Measurements from ENCODE around the gene PCDH19.
"Not testable (repeated sequence)": the region's sequence is repeated elsewhere in the genome, so short reads cannot be mapped to it uniquely, and the experiment has no call there.

PCDH19 gene

GRCh38 chrX:100441321-100441720 is 31.2 kb upstream of the PCDH19 start:
- H4K91ac ChIP-seq (ENCODE audit: low read depth, low read length); H3K14ac ChIP-seq (ENCODE audit: low read length); H4K8ac ChIP-seq (ENCODE audit: low read depth, low read length); H3K79me1 ChIP-seq (ENCODE audit: low read length); H3K36me3 ChIP-seq (ENCODE audit: control insufficient read depth in 1 of 2, insufficient read depth in 2 of 2, low read length in 2 of 2); H3K79me2 ChIP-seq (ENCODE audit: control insufficient read depth, insufficient read depth, low read length, poor library complexity); H3K9ac ChIP-seq (ENCODE audit: low read length); H2BK120ac ChIP-seq (ENCODE audit: insufficient read depth, low read length, poor library complexity); H3K4ac ChIP-seq (ENCODE audit: low read depth, low read length); H3K27me3 ChIP-seq (ENCODE audit: insufficient read depth, low read length); H3K27ac ChIP-seq (ENCODE audit: low read depth, low read length); H3K4me2 ChIP-seq (ENCODE audit: low read length); H4K12ac ChIP-seq (ENCODE audit: low read depth, low read length); H3K18ac ChIP-seq (ENCODE audit: low read length); H3K4me3 ChIP-seq (ENCODE audit: low read depth, low read length); H2BK5ac ChIP-seq (ENCODE audit: low read depth, low read length, poor library complexity); H3K9me3 ChIP-seq (ENCODE audit: insufficient read depth, low read depth, low read length); H2BK12ac ChIP-seq (ENCODE audit: low read length); H2AK5ac ChIP-seq (ENCODE audit: low read length); H3K23ac ChIP-seq (ENCODE audit: low read length); H3K4me1 ChIP-seq (ENCODE audit: control insufficient read depth in 1 of 2, insufficient read depth in 2 of 2, low read length in 2 of 2); H2AFZ ChIP-seq (ENCODE audit: insufficient read depth, low read length, poor library complexity): not testable (repeated sequence)
- DNase-seq, result peak; percentile 34 to 58
- no CpG with 5 or more reads among the region's 7 CpGs for WGBS (ENCODE audit: extremely low coverage, insufficient coverage, insufficient read length)

- no peak overlapping the region for H3K4me2 ChIP-seq (ENCODE audit: low read length)
- no peak overlapping the region for H3K23ac ChIP-seq (ENCODE audit: low read length)
- no peak overlapping the region for H4K91ac ChIP-seq (ENCODE audit: low read depth, low read length)
- H3K79me2 ChIP-seq (ENCODE audit: control insufficient read depth, insufficient read depth, low read length, poor library complexity), result no peaks in the 10 kb centered on the region
- H2AFZ ChIP-seq (ENCODE audit: insufficient read depth, low read length, poor library complexity), result no peak overlapping the region
- H3K36me3 ChIP-seq (ENCODE audit: control insufficient read depth in 1 of 2, insufficient read depth in 2 of 2, low read length in 2 of 2), result no peaks in the 10 kb centered on the region
- H2BK120ac ChIP-seq (ENCODE audit: insufficient read depth, low read length, poor library complexity), result no peak overlapping the region
- no peak overlapping the region for H3K4ac ChIP-seq (ENCODE audit: low read depth, low read length)
- no peak overlapping the region for H3K4me3 ChIP-seq (ENCODE audit: low read depth, low read length)
- H2BK5ac ChIP-seq (ENCODE audit: low read depth, low read length, poor library complexity), result no peak overlapping the region
- H4K12ac ChIP-seq (ENCODE audit: low read depth, low read length), result no peak overlapping the region
- WGBS (ENCODE audit: extremely low coverage, insufficient coverage, insufficient read length), result no CpG with 5 or more reads among the region's 2 CpGs
- H3K9me3 ChIP-seq (ENCODE audit: insufficient read depth, low read depth, low read length), result no peaks in the 10 kb centered on the region
- H2AK5ac ChIP-seq (ENCODE audit: low read length), result no peak overlapping the region
- H4K8ac ChIP-seq (ENCODE audit: low read depth, low read length), result no peak overlapping the region
- H3K9ac ChIP-seq (ENCODE audit: low read length), result no peak overlapping the region
- no peak overlapping the region for H3K27ac ChIP-seq (ENCODE audit: low read depth, low read length)
- no peak overlapping the region for H2BK12ac ChIP-seq (ENCODE audit: low read length)
- no peaks in the 10 kb centered on the region for H3K27me3 ChIP-seq (ENCODE audit: insufficient read depth, low read length)
- DNase-seq, result no peak
- H3K4me1 ChIP-seq (ENCODE audit: control insufficient read depth in 1 of 2, insufficient read depth in 2 of 2, low read length in 2 of 2), result no peaks in the 10 kb centered on the region
- no peaks in the 10 kb centered on the region for H3K79me1 ChIP-seq (ENCODE audit: low read length)
- no peak overlapping the region for H3K14ac ChIP-seq (ENCODE audit: low read length)
- no peak overlapping the region for H3K18ac ChIP-seq (ENCODE audit: low read length)
Measured at GRCh38 chrX:100440006-100440405, 29.9 kb upstream of the PCDH19 start.

GRCh38 chrX:100435726-100436125 is 25.7 kb upstream of the PCDH19 start:
- Histone ChIP-seq H3K27ac (ENCODE audit: low read depth, low read length) (no peak overlapping the region), H3K36me3 (ENCODE audit: control insufficient read depth in 1 of 2, insufficient read depth in 2 of 2, low read length in 2 of 2) (no peaks in the 10 kb centered on the region), H3K4me2 (ENCODE audit: low read length) (no peak overlapping the region), H3K4me3 (ENCODE audit: low read depth, low read length) (no peak overlapping the region), H3K79me1 (ENCODE audit: low read length) (no peaks in the 10 kb centered on the region), H3K14ac (ENCODE audit: low read length) (no peak overlapping the region), H3K9ac (ENCODE audit: low read length) (no peak overlapping the region), H2BK120ac (ENCODE audit: insufficient read depth, low read length, poor library complexity) (no peak overlapping the region), H4K91ac (ENCODE audit: low read depth, low read length) (no peak overlapping the region), H3K9me3 (ENCODE audit: insufficient read depth, low read depth, low read length) (no peaks in the 10 kb centered on the region), H3K18ac (ENCODE audit: low read length) (no peak overlapping the region), H3K79me2 (ENCODE audit: control insufficient read depth, insufficient read depth, low read length, poor library complexity) (no peaks in the 10 kb centered on the region), H2BK12ac (ENCODE audit: low read length) (no peak overlapping the region), H4K12ac (ENCODE audit: low read depth, low read length) (no peak overlapping the region), H2AFZ (ENCODE audit: insufficient read depth, low read length, poor library complexity) (no peak overlapping the region), H3K4ac (ENCODE audit: low read depth, low read length) (no peak overlapping the region), H4K8ac (ENCODE audit: low read depth, low read length) (no peak overlapping the region), H3K23ac (ENCODE audit: low read length) (no peak overlapping the region), H3K4me1 (ENCODE audit: control insufficient read depth in 1 of 2, insufficient read depth in 2 of 2, low read length in 2 of 2) (no peaks in the 10 kb centered on the region), H2BK5ac (ENCODE audit: low read depth, low read length, poor library complexity) (no peak overlapping the region), H2AK5ac (ENCODE audit: low read length) (no peak overlapping the region), H3K27me3 (ENCODE audit: insufficient read depth, low read length) (no peaks in the 10 kb centered on the region)
- peak; percentile 40 to 84 for DNase-seq

GRCh38 chrX:100424012-100424411 is 13.9 kb upstream of the PCDH19 start:
- Histone ChIP-seq H4K8ac (ENCODE audit: low read depth, low read length) (no peak overlapping the region), H4K91ac (ENCODE audit: low read depth, low read length) (no peak overlapping the region), H2BK12ac (ENCODE audit: low read length) (no peak overlapping the region), H4K12ac (ENCODE audit: low read depth, low read length) (no peak overlapping the region), H3K4me1 (ENCODE audit: control insufficient read depth in 1 of 2, insufficient read depth in 2 of 2, low read length in 2 of 2) (no peaks in the 10 kb centered on the region), H2BK120ac (ENCODE audit: insufficient read depth, low read length, poor library complexity) (no peak overlapping the region), H2AFZ (ENCODE audit: insufficient read depth, low read length, poor library complexity) (no peak overlapping the region), H3K23ac (ENCODE audit: low read length) (no peak overlapping the region), H3K4me2 (ENCODE audit: low read length) (no peak overlapping the region), H2AK5ac (ENCODE audit: low read length) (no peak overlapping the region), H3K4me3 (ENCODE audit: low read depth, low read length) (no peak overlapping the region), H3K14ac (ENCODE audit: low read length) (no peak overlapping the region), H3K27ac (ENCODE audit: low read depth, low read length) (no peak overlapping the region), H3K79me2 (ENCODE audit: control insufficient read depth, insufficient read depth, low read length, poor library complexity) (no peaks in the 10 kb centered on the region), H3K4ac (ENCODE audit: low read depth, low read length) (no peak overlapping the region), H3K79me1 (ENCODE audit: low read length) (no peaks in the 10 kb centered on the region), H3K9ac (ENCODE audit: low read length) (no peak overlapping the region), H3K9me3 (ENCODE audit: insufficient read depth, low read depth, low read length) (no peaks in the 10 kb centered on the region), H3K36me3 (ENCODE audit: control insufficient read depth in 1 of 2, insufficient read depth in 2 of 2, low read length in 2 of 2) (no peaks in the 10 kb centered on the region), H3K27me3 (ENCODE audit: insufficient read depth, low read length) (no peaks in the 10 kb centered on the region), H3K18ac (ENCODE audit: low read length) (no peak overlapping the region), H2BK5ac (ENCODE audit: low read depth, low read length, poor library complexity) (no peak overlapping the region)
- peak; percentile 1 to 37 for DNase-seq
- no CpG with 5 or more reads among the region's 4 CpGs for WGBS (ENCODE audit: extremely low coverage, insufficient coverage, insufficient read length)
